GM23338 (cell line): Measurements from ENCODE around the gene SETDB1. TPM values are rescaled to one million over a fixed set of nuclear protein-coding genes. Genes with fewer than 3 reads are reported as not detected.

ENCODE experiments used
- ATAC-seq: fragments of 200-7000 bp; cut with Tn5 transposase; 3 replicates; pipeline ENCODE4 v1.9.1; 2020
- DNase-seq: peaks from one replicate; pipeline ENCODE4 v3.0.0-alpha.2; 2015; ENCODE audit warnings: low spot score
- H2AFZ ChIP-seq: fragments of 200-600 bp; sonication (generic); 2 replicates; pipeline ENCODE4 v1.8.0; 2016; ENCODE audit warnings: antibody characterized with exemption, mild to moderate bottlenecking, moderate library complexity
- H3F3A ChIP-seq: fragments of 200-600 bp; sonication (generic); replicated peaks from 2 replicates; pipeline ENCODE4 v1.8.0; 2017; ENCODE audit warnings: antibody characterized with exemption, mixed run types, low read depth
- H3K27ac ChIP-seq: fragments of 200-600 bp; sonication (generic); 2 replicates; pipeline ENCODE4 v1.6.1; 2016; ENCODE audit warnings: low read depth
- H3K27me3 ChIP-seq: fragments of 200-600 bp; sonication (generic); 2 replicates; pipeline ENCODE4 v1.8.0; 2016; ENCODE audit warnings: mild to moderate bottlenecking, mixed run types, moderate library complexity; ENCODE audit not compliant: insufficient read depth
- H3K36me3 ChIP-seq: fragments of 200-600 bp; sonication (generic); 2 replicates; pipeline ENCODE4 v1.8.0; 2016; ENCODE audit warnings: mild to moderate bottlenecking; ENCODE audit not compliant: insufficient read depth
- H3K4me1 ChIP-seq: fragments of 200-600 bp; sonication (generic); 2 replicates; pipeline ENCODE4 v1.8.0; 2016; ENCODE audit warnings: mild to moderate bottlenecking, moderate library complexity; ENCODE audit not compliant: insufficient read depth
- H3K4me2 ChIP-seq: fragments of 200-600 bp; sonication (generic); 2 replicates; pipeline ENCODE4 v1.7.1; 2017; ENCODE audit warnings: mixed run types
- H3K4me3 ChIP-seq: fragments of 200-600 bp; sonication (generic); 2 replicates; pipeline ENCODE4 v1.6.1; 2016; ENCODE audit warnings: mixed run types
- H3K79me2 ChIP-seq: fragments of 200-600 bp; sonication (generic); replicated peaks from 2 replicates; pipeline ENCODE4 v1.8.0; 2017; ENCODE audit warnings: mild to moderate bottlenecking; ENCODE audit not compliant: insufficient read depth
- H3K9me2 ChIP-seq: fragments of 200-600 bp; sonication (generic); 2 replicates; pipeline ENCODE4 v1.8.0; 2017; ENCODE audit not compliant: insufficient read depth
- H4K20me1 ChIP-seq: fragments of 200-600 bp; sonication (generic); replicated peaks from 2 replicates; pipeline ENCODE4 v1.8.0; 2017; ENCODE audit warnings: mild to moderate bottlenecking; ENCODE audit not compliant: insufficient read depth
- H3K27ac Mint-ChIP-seq: 2 replicates; pipeline ENCODE4 v1.8.0; 2020; ENCODE audit warnings: inconsistent platforms, mild to moderate bottlenecking, moderate library complexity, mixed read lengths
- H3K27me3 Mint-ChIP-seq: 3 replicates; pipeline ENCODE4 v1.8.0; 2022; ENCODE audit warnings: low read depth, mild to moderate bottlenecking, moderate library complexity, mixed read lengths, inconsistent platforms; ENCODE audit not compliant: insufficient read depth, poor library complexity
- H3K36me3 Mint-ChIP-seq: 3 replicates; pipeline ENCODE4 v1.8.0; 2021; ENCODE audit warnings: low read depth, mild to moderate bottlenecking, inconsistent platforms, moderate library complexity, mixed read lengths
- H3K4me1 Mint-ChIP-seq: 3 replicates; pipeline ENCODE4 v1.8.0; 2020; ENCODE audit warnings: mild to moderate bottlenecking, inconsistent platforms, mixed read lengths
- H3K4me3 Mint-ChIP-seq: 3 replicates; pipeline ENCODE4 v1.8.0; 2021; ENCODE audit warnings: moderate library complexity, mild to moderate bottlenecking, inconsistent platforms, mixed read lengths
- H3K9me3 Mint-ChIP-seq: 3 replicates; pipeline ENCODE4 v1.8.0; 2020; ENCODE audit warnings: moderate library complexity, mild to moderate bottlenecking, inconsistent platforms, mixed read lengths
- CREB1 ChIP-seq: fragments of 250-450 bp; sonication (Bioruptor Pico); IDR thresholded peaks from 2 replicates; pipeline ENCODE4 v1.5.0; 2020; ENCODE audit warnings: low read depth, mild to moderate bottlenecking, moderate library complexity
- EZH2 ChIP-seq: fragments of 200-600 bp; sonication (generic); IDR thresholded peaks from one replicate; pipeline ENCODE4 v1.8.0; 2017; ENCODE audit warnings: antibody characterized with exemption, mild to moderate bottlenecking, low read depth; ENCODE audit not compliant: unreplicated experiment
- EZH2phosphoT487 ChIP-seq: fragments of 200-600 bp; sonication (generic); IDR thresholded peaks from one replicate; pipeline ENCODE4 v1.8.1; 2018; ENCODE audit warnings: antibody characterized with exemption; ENCODE audit not compliant: unreplicated experiment
- ZNF114 ChIP-seq: fragments of 250-450 bp; sonication (Bioruptor Pico); IDR thresholded peaks from 2 replicates; pipeline ENCODE4 v1.5.0; 2020; ENCODE audit warnings: mild to moderate bottlenecking, moderate library complexity
- ZNF331 ChIP-seq: fragments of 250-450 bp; sonication (Bioruptor Pico); IDR thresholded peaks from 2 replicates; pipeline ENCODE4 v1.5.0; 2020; ENCODE audit warnings: low read depth, mild to moderate bottlenecking, moderate library complexity
- polyA plus RNA-seq: library from polyadenylated mRNA; unstranded; fragments of >200 nt; fragmentation: Nextera tagmentation; extraction: Ambion mirVana; gene quantifications from 2 replicates; pipeline ENCODE4 v1.2.1, GENCODE V29; 2016
- total RNA-seq: library from RNA; depleted of rRNA; stranded (reverse); fragments of >200 nt; shearing (Covaris generic); gene quantifications from 2 replicates; pipeline ENCODE4 v1.2.3, GENCODE V29; 2014
- TF ChIP-seq, protein P1 (sequence below): fragments of 250-450 bp; sonication (Bioruptor Pico); IDR thresholded peaks from 2 replicates; pipeline ENCODE4 v1.5.0; 2020; ENCODE audit warnings: mild to moderate bottlenecking, moderate library complexity
- TF ChIP-seq, protein P2 (sequence below), 2 experiments: fragments of 200-600 bp in 1 of 2; sonication (generic) in 1 of 2; conservative IDR thresholded peaks; 2 replicates each; pipeline versions ENCODE4 v1.5.1 to v1.6.1; 2016 to 2017; ENCODE audit warnings: antibody characterized with exemption in 2 of 2, low read depth in 2 of 2, mild to moderate bottlenecking in 2 of 2, moderate library complexity in 1 of 2

SETDB1 gene
- total and polyA plus RNA-seq, 2 experiments from 2014 or later, result 16.9 to 47.4 TPM

DNA sequence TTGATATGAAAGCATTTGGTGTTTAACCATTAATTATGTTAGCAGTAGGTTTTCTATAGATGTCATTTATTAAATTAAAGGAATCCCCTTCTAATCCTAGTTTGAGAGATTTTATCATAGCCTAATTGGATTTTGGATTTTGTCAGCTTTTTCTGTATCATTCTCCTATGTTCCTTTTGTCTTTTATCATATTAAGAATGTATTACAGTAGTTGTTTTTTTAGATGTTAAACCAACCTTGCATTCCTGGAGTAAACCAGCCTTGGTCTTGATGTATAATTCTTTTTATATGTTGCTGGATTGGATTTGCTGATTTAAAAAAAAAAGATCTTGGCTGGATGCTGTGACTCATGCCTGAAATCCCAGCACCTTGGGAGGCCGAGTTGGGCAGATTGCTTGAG lies 5.6 kb downstream of the SETDB1 start (continued):
- TF ChIP-seq, protein P1, sequence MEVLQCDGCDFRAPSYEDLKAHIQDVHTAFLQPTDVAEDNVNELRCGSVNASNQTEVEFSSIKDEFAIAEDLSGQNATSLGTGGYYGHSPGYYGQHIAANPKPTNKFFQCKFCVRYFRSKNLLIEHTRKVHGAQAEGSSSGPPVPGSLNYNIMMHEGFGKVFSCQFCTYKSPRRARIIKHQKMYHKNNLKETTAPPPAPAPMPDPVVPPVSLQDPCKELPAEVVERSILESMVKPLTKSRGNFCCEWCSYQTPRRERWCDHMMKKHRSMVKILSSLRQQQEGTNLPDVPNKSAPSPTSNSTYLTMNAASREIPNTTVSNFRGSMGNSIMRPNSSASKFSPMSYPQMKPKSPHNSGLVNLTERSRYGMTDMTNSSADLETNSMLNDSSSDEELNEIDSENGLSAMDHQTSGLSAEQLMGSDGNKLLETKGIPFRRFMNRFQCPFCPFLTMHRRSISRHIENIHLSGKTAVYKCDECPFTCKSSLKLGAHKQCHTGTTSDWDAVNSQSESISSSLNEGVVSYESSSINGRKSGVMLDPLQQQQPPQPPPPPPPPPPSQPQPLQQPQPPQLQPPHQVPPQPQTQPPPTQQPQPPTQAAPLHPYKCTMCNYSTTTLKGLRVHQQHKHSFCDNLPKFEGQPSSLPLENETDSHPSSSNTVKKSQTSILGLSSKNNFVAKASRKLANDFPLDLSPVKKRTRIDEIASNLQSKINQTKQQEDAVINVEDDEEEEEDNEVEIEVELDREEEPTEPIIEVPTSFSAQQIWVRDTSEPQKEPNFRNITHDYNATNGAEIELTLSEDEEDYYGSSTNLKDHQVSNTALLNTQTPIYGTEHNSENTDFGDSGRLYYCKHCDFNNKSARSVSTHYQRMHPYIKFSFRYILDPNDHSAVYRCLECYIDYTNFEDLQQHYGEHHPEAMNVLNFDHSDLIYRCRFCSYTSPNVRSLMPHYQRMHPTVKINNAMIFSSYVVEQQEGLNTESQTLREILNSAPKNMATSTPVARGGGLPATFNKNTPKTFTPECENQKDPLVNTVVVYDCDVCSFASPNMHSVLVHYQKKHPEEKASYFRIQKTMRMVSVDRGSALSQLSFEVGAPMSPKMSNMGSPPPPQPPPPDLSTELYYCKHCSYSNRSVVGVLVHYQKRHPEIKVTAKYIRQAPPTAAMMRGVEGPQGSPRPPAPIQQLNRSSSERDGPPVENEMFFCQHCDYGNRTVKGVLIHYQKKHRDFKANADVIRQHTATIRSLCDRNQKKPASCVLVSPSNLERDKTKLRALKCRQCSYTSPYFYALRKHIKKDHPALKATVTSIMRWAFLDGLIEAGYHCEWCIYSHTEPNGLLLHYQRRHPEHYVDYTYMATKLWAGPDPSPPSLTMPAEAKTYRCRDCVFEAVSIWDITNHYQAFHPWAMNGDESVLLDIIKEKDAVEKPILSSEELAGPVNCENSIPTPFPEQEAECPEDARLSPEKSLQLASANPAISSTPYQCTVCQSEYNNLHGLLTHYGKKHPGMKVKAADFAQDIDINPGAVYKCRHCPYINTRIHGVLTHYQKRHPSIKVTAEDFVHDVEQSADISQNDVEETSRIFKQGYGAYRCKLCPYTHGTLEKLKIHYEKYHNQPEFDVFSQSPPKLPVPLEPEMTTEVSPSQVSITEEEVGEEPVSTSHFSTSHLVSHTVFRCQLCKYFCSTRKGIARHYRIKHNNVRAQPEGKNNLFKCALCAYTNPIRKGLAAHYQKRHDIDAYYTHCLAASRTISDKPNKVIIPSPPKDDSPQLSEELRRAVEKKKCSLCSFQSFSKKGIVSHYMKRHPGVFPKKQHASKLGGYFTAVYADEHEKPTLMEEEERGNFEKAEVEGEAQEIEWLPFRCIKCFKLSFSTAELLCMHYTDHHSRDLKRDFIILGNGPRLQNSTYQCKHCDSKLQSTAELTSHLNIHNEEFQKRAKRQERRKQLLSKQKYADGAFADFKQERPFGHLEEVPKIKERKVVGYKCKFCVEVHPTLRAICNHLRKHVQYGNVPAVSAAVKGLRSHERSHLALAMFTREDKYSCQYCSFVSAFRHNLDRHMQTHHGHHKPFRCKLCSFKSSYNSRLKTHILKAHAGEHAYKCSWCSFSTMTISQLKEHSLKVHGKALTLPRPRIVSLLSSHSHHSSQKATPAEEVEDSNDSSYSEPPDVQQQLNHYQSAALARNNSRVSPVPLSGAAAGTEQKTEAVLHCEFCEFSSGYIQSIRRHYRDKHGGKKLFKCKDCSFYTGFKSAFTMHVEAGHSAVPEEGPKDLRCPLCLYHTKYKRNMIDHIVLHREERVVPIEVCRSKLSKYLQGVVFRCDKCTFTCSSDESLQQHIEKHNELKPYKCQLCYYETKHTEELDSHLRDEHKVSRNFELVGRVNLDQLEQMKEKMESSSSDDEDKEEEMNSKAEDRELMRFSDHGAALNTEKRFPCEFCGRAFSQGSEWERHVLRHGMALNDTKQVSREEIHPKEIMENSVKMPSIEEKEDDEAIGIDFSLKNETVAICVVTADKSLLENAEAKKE, result no peak
- TF ChIP-seq ZNF114 (CRISPR knock-in tag) (no peak), EZH2 (no peak)

DNA sequence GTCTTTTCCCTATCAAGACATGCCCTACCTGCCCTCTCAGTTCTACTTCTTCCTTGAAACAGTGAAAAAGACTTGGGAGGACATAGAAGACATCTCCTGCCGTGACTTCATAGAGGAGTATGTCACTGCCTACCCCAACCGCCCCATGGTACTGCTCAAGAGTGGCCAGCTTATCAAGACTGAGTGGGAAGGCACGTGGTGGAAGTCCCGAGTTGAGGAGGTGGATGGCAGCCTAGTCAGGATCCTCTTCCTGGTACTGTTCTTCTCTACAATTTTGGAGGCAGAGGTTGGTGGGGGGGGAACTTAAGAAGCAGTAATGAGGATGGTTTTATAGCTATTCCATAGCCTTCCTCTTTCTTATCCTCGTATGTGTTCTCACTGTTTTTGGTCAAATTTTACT lies 18.7 kb downstream of the SETDB1 start:
- H3K4me3 ChIP-seq, result no peak overlapping the region
- H4K20me1 ChIP-seq, result no peaks in the 10 kb centered on the region; the same call in none of the 2 replicates
- no peak overlapping the region for H2AFZ ChIP-seq
- Mint-ChIP-seq H3K4me3 (no peak overlapping the region; the same call in 2 of the 3 replicates), H3K27me3 (no peaks in the 10 kb centered on the region), H3K4me1 (no peaks in the 10 kb centered on the region), H3K9me3 (no peaks in the 10 kb centered on the region), H3K27ac (no peak overlapping the region), H3K36me3 (peaks cover 85% of the 10 kb centered on the region)
- ATAC-seq (no peak), DNase-seq (no peak)
- H3K9me2 ChIP-seq, result no peaks in the 10 kb centered on the region
- TF ChIP-seq, protein P2, sequence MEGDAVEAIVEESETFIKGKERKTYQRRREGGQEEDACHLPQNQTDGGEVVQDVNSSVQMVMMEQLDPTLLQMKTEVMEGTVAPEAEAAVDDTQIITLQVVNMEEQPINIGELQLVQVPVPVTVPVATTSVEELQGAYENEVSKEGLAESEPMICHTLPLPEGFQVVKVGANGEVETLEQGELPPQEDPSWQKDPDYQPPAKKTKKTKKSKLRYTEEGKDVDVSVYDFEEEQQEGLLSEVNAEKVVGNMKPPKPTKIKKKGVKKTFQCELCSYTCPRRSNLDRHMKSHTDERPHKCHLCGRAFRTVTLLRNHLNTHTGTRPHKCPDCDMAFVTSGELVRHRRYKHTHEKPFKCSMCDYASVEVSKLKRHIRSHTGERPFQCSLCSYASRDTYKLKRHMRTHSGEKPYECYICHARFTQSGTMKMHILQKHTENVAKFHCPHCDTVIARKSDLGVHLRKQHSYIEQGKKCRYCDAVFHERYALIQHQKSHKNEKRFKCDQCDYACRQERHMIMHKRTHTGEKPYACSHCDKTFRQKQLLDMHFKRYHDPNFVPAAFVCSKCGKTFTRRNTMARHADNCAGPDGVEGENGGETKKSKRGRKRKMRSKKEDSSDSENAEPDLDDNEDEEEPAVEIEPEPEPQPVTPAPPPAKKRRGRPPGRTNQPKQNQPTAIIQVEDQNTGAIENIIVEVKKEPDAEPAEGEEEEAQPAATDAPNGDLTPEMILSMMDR (conservative IDR thresholded peaks at IDR 0.05; ENCODE audit: low read depth in 2 of 2), result no peak
- no peak for TF ChIP-seq CREB1 (CRISPR knock-in tag)
- no peak for TF ChIP-seq EZH2phosphoT487
- TF ChIP-seq EZH2, result no peak
- no peak for TF ChIP-seq ZNF114 (CRISPR knock-in tag)
- no peak for TF ChIP-seq ZNF331 (CRISPR knock-in tag)
- H3K4me2 ChIP-seq, result no peak overlapping the region
- peaks cover 79% of the 10 kb centered on the region for H3K36me3 ChIP-seq
- H3K79me2 ChIP-seq, result no peaks in the 10 kb centered on the region
- H3K27me3 ChIP-seq, result no peaks in the 10 kb centered on the region
- peaks cover 2% of the 10 kb centered on the region for H3F3A ChIP-seq
- H3K27ac ChIP-seq, result no peak overlapping the region
- H3K4me1 ChIP-seq, result no peaks in the 10 kb centered on the region
